ENCODE measurements around the gene TPPP.

The TPPP gene

GRCh38 chr5:661891-662750 is 31.0 kb downstream of the TPPP start:
- DNase-seq (ENCODE audit: extremely low read depth, low read depth) = no peak
- no peak for TF ChIP-seq CTCF (IDR thresholded peaks at IDR 0.05; ENCODE audit: low read depth, low read length)

- DNase-seq (ENCODE audit: extremely low read depth, low read depth) = no peak
- no peak for TF ChIP-seq CTCF (IDR thresholded peaks at IDR 0.05; ENCODE audit: low read depth, low read length)
These were observed 32.6 kb downstream of the TPPP start for GRCh38 chr5:660491-661030.

- no peak for TF ChIP-seq CTCF (IDR thresholded peaks at IDR 0.05; ENCODE audit: low read depth, low read length)
- DNase-seq (ENCODE audit: extremely low read depth, low read depth) = no peak
These were observed 33.5 kb downstream of the TPPP start for GRCh38 chr5:659496-660263.

- no peak for TF ChIP-seq CTCF (IDR thresholded peaks at IDR 0.05; ENCODE audit: low read depth, low read length)
- DNase-seq (ENCODE audit: extremely low read depth, low read depth) = no peak
These were observed 35.0 kb downstream of the TPPP start for GRCh38 chr5:658103-658502.

GRCh38 chr5:657570-657969 is 35.6 kb downstream of the TPPP start:
- no peak for TF ChIP-seq CTCF (IDR thresholded peaks at IDR 0.05; ENCODE audit: low read depth, low read length)
- DNase-seq (ENCODE audit: extremely low read depth, low read depth) = no peak

GRCh38 chr5:655406-655805 is 37.7 kb downstream of the TPPP start:
- no peak for DNase-seq (ENCODE audit: extremely low read depth, low read depth)
- no peak for TF ChIP-seq CTCF (IDR thresholded peaks at IDR 0.05; ENCODE audit: low read depth, low read length)

Measured in AG09319 (cell line).